Stimulated activated CD8-positive, alpha-beta memory T cell treated with anti-CD3 and anti-CD28 coated beads, Interleukin-4, amount 100 ng/mL, for 4 hours (primary cell): ENCODE data around the gene C6orf132.

Experiments
- DNase-seq, 2 donors: peaks; one replicate each; pipeline ENCODE4 v3.0.0-alpha.2; 2020; ENCODE audit warnings: low read depth in 2 of 2, low spot score in 1 of 2

The C6orf132 gene

DNA sequence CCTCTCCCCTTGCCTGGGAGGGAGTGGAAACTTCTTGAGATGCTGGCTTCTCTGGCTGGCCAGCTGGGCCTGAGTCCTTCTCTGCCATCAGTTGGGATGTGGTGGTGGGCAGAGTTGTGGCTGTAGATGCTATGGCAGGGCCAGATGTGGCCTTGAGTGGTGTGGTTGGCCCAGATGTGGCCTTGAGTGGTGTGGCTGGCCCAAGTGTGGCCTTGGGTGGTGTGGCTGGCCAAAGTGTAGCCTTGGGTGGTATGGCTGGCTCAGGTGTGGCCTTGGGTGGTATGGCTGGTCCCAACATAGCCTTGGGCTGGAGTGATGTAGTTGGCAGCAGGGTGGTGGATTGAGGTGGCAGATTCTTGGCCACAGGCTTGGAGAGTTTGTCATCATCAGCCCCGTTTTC, 36.7 kb downstream of the C6orf132 start:
- no peak for DNase-seq

DNA sequence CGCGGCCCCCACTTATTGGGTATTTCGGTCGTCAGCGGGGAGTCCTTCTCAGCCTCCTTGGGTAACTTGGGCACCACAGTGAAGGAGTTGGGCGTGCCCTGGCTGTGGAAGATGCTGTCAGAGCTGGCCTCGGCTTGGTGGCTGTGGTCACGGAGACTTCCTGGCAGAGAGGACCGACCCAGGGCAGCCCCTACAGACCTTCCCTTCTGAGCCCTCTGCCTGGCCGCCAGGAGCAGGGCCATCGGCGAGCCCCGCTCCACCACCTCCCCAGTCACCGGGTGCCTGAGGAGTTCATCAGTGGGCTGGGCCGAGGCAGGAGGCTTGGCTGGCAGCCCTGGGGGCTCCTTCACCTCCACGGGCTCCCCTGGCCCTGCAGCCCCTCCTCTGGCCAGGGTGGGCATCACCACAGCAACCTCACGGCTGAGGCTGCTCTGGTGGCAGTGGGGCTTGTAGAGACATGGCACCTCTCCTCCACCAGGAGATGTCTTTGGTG, 37.2 kb downstream of the C6orf132 start:
- no peak for DNase-seq

DNA sequence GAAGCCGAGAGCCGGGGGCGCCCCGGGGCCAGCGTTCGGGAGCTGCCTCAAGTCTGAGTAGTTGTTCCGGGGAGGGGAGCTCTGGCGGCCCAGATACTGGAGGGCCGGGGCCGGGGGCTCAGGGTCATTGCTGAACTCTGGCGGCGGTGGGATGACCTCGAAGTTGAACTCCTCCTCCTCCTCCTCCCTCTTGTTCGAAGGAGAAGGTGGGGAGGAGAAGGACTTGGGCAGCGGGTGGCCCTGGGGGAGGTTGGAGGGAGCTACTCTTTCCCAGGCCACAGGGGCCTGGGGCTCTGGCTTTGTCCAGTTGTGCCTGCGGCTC, 37.7 kb downstream of the C6orf132 start:
- peak in 1 of 2 donors; percentile 6 for DNase-seq

DNA sequence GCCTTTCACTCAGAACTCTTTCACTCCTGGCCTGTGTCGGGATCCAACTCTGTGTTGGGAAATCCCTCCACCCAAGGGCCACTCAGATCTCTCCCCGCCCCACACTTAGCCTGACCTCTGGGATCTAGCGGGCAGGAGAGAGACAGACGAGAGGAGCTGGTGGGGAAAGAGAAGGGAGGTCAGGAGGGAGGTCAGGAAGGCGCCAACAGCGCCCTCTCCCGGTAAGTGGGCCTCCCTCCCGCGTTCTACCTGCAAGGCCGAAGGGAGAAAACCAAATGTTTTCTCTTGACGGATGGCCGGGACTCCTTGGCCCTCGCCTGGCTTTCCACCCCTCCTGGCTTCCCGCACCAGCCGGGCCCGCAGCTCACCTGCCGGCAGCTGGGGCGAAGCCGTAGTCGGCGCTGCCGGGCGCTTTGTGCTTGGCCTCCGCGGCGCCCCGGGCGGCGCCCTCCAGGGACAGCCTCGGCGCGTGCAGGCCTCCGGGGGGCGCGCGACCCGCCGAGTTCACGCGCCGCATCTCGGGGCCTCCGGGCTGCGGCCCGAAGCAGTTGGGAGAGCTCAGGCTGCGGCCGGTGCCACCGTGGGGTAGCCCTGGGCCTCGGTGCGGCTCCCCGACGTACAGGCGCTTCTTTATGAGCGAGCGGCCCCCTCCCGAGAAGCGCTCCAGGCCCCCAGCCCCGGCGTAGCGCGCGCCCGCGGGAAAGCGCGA, 38.2 kb downstream of the C6orf132 start:
- DNase-seq, result peak; percentile 36 to 40

DNA sequence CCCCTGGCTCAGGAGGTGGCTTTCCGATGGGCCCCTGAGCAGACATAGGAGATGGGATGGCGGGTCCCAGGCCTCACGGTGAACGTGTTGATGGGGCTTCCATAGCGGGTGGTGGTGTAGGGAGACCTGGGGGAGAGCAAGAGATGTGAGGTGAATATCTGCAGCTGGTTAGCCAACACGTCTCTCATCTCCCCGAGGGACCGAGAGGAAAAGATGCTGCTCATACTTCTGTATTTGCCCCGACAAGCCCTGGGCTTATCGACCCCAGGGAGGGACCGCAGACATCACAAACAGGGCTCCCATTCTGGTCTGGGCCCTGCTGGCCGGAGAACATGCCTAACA, 38.7 kb downstream of the C6orf132 start:
- no peak for DNase-seq

DNA sequence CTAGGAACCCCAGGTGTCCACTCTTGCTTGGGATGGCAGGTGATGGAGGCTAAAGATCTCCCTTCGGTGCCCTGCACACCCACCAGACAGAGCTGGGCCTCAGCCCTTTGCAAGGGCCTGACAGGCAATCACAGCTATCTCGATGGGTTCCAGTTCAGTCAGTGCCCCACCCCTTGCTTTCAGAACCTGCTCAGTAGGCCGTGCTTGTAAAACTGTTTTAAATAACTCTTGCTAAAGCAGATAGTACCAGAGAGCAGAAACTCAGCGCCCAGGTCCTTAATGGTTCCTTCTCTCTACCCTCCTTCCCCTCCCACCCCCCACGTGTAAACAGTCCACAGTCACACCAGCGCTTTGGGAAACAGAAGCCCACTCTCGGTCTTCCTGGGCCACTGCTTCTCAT, 39.2 kb downstream of the C6orf132 start:
- no peak for DNase-seq

DNA sequence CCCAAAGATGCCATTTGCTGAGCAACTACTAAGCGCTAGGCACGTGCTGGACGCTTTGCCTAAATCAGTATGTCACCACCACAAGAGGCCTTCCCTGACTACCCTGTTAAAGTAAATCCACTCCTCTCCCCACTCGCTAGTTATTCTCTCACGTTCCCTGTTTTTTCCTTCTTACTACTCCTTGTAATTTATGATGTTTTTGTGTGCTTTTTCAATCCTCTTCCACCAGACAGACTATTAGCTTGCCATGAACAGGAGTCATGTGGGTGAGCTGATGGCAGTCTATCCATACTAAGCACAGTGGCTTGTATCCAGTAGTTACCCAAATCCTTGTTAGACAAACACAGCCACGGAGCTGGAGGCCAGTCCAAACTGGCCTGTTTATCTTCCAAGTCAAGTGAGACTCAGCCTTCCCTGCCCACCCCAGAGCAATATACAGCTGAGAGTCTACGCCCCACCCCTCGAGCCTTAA, 41.2 kb downstream of the C6orf132 start:
- no peak for DNase-seq

DNA sequence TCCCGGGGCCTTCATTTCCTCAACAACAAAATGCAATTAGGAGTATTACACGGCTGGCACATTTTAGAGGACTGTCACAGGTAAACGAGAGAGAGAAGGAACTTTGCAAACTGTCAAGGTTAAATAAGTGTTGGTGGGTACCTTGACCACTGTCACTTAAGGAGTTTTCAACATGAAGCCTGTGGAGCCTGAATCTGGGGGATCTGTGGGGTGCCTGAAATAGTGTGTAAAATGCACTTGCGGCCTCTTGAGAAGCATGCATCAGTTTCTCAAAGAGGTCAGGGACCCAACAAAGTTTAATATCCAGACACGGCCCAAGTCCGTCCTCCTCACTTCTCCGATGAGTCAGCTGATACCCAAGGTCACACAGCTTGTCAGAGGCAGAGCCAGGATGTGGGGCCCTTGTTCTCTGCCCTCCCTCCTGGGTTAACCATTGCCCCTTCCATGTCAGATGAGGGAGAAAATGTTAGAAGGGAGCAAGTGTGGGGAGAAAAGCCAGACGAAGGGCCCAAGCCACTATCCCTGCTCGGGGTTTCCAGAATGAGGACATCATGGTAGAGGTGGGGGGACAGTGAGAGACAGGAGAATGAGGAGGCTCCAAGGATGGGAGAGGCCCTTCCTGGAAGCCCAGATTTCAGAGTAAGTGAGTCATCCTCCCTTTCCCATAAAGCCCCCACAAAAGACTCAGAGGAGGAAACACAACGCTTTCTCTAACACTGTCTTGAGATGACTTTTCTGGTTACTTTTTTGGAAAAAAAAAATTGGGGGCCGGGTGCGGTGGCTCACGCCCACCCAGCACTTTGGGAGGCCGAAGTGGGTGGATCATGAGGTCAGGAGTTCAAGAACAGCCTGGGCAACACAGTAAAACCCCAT, 42.2 kb downstream of the C6orf132 start:
- no peak for DNase-seq

DNA sequence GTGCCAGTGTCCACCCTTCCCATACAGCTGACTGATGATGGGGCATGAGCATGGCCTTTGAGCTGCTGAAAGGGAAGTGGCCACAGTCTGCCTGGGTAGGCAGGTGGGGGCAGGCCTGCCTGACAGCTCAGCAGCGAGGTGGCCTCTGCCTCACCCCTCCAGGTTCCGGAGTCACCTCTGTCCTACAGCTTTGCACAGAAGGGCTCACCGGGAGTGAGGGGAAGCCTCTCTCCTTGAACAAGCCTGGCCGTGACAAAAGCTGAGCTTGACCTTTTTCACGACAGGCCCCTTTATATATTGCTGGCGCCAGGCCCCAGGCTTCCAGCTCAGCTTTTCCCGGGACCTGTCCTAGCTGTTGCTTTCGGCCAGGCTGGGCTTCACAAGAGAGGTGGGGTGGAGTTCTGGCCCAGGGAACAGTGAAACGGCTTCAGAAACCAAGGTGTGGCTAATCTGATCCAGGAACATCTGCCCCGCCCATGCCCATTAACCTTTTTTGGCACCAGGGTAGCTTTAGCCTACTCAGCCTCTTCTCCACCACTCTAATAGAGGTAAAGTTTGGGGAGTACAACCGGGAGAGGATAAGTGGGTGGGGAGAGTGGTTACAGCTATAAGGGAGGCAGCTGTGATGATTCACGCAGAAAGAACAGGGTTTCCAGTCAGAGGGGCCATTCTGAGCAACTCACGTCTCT, 42.9 kb downstream of the C6orf132 start:
- no peak for DNase-seq

DNA sequence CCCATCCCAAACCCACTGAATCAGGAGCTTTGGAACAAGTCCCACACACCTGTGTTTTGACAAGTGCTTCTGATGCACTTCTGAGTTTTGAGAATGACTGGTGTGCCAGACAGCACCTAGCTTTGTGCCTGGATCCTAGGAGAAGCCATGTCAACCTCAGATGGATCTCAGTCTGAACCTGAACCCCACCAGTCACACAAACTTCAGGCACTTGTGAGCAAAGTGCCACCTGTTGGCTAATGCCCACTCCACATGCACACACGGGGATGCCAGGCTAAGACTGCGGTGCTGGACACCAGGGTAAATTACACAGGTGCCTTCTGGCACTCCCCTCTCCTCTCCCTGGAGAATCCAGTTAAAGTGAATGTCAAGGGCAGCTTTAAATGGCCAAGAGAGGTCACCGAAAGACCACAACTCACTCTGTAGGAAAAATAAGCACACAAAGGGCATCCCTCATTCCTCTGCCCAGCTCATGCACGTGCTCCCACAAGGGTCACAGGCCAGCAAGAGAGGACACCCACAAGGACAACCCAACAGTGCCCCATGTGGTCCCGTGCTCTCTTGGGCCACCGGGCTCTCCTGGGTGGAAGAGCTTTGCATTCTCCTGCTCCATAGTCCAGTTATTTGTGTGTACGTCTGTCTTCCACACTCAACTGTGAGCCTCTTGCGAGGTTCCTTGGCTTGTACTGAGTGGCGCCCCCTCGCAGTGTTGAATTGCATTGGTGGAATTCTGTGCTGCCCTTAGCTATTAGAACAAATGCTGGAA, 46.5 kb downstream of the C6orf132 start:
- no peak for DNase-seq

DNA sequence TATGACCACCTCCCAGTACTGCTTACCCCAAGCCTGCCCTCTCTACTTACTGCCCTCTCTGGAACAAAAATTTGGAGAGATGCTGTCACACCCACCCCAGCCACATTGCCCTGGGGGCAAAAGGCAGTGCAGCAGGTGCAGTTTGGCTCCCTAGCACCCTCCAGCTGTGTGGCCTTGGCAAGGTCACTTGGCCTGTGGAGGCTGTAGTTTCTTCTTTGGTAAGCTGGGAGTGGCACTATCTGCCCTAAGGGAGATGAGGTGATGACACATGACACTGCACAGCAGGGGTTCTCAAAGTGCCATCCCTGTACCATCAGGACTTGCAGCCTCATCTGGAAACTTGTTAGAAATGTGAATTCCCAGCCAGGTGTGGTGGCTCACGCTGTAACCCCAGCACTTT, 47.3 kb downstream of the C6orf132 start:
- DNase-seq, result no peak

DNA sequence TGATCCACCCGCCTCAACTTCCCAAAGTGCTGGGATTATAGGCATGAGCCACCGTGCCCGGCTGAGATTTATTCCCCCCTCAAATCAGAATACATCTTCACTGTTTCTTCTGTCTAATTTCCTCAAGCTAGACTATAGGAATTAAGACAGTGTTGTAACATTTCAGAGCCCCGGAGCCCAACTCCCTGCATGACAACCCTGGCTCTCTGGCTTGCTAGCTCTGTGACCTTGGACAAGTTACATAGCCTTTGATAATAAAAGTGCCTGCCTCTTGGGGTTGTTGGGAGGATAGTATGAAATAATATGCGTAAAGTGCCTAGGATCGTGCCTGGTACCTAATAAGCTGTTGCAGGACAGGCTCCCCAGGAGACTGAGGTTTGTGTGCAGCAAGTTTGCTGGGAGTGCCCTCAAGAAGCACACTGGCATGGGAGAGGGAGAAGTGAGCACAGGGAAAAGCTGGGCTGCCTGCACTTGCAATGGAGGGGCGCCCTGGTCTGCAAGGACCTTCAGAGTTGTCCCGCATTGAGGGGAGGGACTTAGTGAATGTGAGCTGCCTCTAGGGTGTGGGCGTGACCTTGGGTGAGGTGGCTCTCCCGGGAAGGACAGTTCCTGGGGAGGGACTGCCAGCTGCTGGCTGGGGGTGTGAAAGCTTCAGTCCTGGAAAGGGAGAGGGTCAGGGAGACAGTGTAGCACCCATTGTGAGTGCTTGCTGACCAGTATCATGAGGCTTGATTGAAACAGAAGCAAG, 48.7 kb downstream of the C6orf132 start:
- DNase-seq, result no peak

DNA sequence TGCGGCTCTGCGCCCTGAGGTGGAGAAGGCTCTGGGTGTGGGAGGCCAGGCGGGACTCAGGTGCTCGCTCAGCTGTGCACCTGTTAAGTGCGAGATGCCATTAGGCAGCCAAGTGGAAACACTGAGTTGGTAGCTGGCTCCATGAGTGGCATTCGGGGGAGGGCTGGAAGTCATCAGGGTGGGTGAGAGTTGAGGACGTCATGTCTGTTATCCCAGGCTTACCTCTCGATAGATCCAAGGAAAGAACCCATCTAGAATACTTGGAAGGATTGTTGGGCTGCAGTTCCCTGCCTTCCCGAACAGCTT, 50.7 kb downstream of the C6orf132 start:
- no peak for DNase-seq

DNA sequence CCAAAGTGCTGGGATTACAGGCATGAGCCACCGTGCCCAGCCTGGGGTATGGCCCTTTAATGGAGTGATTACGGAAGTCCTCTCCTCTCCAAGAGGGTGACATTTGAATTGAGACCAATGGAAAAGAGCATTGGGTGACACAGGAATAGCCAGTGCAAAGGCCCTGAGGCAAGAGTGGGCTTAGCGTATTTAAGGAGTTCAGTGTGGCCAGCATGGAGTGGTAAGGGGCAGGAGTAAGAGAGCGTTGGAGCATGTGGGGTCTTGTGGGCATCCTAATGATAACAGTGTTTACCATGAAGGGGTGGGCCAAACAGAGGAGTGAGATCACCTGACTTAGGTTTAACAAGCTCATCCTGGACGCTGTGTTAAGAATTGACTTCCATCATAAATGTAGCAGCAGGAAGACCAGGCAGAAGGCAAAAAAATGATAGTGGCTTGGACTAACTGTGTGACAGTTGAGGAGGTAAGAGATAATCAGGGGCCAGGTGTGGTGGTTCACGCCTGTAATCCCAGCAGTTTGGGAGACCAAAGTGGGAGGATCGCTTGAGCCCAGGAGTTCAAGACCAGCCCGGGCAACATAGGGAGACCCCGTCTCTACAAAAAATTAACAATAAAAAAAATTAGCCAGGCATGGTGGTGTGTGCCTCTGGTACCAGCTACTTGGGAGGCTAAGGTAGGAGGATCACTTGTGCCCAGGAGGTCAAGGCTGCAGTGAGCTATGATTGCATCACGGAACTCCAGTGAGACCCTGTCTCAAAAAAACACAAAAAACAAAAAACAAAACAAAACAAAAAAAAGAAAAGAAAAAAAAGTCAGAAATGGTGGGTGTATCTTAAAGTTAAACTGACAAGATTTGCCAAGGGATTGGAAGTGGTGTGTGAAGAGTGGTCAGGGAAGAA, 51.4 kb downstream of the C6orf132 start:
- no peak for DNase-seq

DNA sequence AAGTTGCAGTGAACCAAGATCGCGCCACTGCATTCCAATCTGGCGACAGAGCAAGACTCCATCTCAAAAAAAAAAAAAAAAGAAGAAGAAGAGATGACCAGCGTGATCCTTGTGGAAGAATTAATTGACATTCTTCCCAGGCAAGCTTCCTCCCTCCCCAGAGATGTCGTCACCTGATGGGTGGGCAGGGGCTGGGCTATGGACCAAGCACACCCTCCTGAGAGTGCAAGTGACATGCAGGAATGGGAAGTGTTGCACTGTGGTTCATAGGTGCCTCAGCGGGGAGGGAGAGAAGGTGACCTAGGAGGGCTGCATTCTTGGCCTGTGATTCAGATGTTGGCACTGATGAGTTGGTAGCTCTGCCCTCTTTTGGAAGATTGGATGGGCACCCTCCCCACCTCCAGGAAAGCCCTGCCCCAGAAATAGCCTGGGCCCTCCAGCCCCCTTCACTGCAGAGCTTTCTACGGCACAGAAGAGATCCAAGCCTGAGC, 54.3 kb downstream of the C6orf132 start:
- no peak for DNase-seq

DNA sequence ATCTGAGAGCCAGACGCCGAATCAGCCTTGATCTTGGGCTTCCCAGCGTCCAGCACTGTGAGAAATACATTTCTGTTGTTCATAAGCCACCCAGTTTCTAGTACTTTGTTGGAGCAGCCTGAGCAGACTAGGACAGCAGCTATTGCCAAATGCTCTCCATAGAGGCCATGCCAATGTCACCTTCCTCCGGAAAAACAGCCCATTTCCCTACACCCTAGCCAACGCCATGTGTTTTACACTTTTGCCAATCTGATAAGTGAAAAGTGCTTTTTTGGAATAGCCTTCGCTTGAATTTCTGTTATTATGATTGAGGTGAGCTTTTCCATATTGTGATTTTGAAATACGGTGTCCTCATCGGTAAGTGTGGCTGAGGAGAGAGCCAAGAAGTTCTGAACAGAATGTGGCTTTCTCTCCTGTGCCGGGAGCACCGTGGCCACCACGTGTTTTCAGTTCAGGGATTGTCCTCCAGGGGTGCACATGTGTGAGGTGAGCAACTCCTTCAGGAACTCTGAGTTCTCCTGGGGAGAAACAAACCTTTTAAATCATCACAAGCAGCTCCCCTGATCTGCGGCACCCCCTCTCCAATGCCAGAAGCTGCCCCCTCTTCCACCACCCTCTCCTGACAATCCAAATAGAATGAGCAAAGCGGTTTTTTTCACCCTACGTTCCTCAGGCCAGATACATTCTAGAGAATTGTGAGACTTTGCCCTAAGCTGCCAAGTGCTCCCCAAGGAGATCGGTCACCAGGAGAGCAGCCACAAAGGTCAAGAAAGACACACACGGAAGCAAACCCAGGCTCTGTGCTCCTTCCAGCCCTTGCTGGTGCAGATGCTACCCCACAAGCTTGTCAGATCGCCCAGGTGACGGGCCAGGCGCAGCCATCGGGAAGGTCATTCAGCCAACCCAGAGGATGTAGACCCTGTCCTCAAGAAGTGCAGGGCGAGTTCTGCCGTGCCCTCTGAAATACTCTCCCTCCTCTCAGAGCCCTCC, 56.1 kb downstream of the C6orf132 start:
- DNase-seq, result no peak

DNA sequence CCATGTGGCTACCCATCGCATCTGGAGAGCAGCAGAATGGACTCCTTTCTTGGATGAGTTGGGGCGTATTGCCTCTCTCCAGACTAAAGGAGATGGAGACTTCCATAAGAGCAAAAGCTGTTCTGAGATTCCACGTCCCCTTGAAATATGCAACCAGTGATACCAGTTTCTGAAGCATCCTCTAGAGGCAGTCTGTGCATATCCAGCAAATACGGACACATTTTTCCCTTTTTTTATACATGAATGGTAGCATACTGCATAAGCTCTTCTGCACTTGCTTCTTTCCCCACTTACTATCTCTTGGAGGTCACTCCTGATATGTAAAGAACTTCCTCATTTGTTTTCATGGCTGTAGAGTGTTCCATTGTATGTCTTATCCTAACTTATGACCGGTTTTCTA, 57.5 kb downstream of the C6orf132 start:
- DNase-seq, result no peak

DNA sequence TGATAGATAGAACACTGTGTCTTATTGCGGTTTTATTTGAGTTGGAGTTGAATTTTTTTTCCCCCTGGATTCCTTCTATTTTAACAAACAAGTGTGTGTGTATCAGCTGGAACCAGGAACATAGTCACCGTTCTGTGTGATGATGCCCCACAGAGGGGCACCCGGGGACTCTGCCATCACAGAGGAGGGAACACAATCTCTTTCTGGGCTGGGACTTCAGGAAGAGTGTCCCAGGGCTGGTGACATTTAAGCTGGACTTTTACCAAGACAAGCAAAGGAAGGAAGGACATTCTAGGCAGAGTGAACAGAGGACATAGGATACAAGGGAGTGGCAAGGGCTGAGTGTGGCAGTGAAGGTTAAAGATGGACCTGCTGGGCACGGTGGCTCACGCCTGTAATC, 58.9 kb downstream of the C6orf132 start:
- DNase-seq, result no peak
